ENCODE results near the gene SMYD3.

DNA sequence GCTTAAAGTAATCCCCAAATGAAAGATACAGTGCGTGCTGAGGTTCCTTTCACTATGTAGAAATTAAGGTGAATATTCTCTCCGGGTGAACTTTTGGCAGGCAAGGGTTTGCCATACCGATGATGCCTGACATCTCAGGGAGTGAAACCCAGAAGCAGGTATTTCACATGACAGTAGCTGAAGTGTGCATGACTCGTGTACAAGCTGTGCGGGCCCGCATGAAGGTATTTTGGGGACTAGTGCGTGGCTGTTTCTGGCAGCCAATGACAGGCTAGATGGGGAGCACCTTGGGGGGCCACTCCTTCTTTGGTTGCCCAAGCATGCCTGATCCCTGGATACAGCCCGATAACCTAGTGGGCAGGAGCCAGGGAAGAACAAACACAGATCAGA lies 569.0 kb downstream of the SMYD3 start:
- TF ChIP-seq POLR2AphosphoS5 (IDR thresholded peaks at IDR 0.05; ENCODE audit: insufficient read depth in 1 of 2, low read depth in 1 of 2) (no peak), POLR2A (IDR thresholded peaks at IDR 0.05) (no peak)
- TF ChIP-seq, protein P1, sequence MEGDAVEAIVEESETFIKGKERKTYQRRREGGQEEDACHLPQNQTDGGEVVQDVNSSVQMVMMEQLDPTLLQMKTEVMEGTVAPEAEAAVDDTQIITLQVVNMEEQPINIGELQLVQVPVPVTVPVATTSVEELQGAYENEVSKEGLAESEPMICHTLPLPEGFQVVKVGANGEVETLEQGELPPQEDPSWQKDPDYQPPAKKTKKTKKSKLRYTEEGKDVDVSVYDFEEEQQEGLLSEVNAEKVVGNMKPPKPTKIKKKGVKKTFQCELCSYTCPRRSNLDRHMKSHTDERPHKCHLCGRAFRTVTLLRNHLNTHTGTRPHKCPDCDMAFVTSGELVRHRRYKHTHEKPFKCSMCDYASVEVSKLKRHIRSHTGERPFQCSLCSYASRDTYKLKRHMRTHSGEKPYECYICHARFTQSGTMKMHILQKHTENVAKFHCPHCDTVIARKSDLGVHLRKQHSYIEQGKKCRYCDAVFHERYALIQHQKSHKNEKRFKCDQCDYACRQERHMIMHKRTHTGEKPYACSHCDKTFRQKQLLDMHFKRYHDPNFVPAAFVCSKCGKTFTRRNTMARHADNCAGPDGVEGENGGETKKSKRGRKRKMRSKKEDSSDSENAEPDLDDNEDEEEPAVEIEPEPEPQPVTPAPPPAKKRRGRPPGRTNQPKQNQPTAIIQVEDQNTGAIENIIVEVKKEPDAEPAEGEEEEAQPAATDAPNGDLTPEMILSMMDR (IDR thresholded peaks at IDR 0.05), result no peak
